ENCODE data around the gene NAV2. TPM values are rescaled to one million over a fixed set of nuclear protein-coding genes. Genes with fewer than 3 reads are reported as not detected.

Gene NAV2
- total RNA-seq, 4 donors from 2014 or later, result 9.1 to 34.7 (median 22.2) TPM

DNA sequence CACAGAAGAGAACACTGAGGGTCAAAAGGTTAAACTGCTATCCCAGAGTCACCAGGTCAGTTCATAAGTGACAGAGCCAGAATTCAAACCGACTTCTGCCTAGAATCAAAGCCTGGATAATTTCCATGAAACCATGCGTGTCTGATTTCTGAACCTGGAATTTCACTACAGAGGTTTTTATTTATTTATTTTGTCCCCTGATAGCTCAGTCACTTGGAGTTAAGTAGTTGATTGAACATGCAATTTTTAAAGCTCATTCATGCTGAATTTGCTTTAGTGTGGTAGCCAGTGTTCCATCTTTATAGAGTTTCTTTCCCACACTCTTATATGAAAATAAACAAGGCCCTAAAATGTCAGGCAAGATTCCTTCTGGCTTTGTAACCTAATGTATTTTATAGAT is 93.2 kb downstream of the NAV2 start:
- TF ChIP-seq EP300 (IDR thresholded peaks at IDR 0.05) (no peak), POLR2A (IDR thresholded peaks at IDR 0.05) (no peak), POLR2AphosphoS5 (IDR thresholded peaks at IDR 0.05) (no peak)
- TF ChIP-seq, protein P1, sequence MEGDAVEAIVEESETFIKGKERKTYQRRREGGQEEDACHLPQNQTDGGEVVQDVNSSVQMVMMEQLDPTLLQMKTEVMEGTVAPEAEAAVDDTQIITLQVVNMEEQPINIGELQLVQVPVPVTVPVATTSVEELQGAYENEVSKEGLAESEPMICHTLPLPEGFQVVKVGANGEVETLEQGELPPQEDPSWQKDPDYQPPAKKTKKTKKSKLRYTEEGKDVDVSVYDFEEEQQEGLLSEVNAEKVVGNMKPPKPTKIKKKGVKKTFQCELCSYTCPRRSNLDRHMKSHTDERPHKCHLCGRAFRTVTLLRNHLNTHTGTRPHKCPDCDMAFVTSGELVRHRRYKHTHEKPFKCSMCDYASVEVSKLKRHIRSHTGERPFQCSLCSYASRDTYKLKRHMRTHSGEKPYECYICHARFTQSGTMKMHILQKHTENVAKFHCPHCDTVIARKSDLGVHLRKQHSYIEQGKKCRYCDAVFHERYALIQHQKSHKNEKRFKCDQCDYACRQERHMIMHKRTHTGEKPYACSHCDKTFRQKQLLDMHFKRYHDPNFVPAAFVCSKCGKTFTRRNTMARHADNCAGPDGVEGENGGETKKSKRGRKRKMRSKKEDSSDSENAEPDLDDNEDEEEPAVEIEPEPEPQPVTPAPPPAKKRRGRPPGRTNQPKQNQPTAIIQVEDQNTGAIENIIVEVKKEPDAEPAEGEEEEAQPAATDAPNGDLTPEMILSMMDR (IDR thresholded peaks at IDR 0.05), result no peak

DNA sequence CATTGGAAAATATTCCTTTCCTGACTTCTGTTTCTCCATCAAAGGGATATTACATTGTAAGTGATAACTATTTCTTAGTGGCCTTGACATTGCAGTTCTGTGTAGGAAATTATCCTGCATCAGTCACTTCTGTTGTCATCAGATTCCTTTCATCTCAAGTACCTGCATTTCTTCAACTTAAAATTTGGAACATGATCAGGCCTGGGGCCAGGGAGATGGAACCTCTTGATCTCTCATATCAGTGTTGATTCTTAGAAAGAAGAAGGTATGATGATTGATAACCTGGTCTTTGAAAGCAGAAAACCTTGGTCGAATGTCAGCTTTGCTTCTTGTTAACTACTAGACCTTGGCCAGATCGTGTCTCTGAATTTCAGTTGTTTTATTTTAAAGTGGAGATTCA is 93.6 kb downstream of the NAV2 start:
- TF ChIP-seq POLR2AphosphoS5 (IDR thresholded peaks at IDR 0.05), result no peak
- no peak for TF ChIP-seq EP300 (IDR thresholded peaks at IDR 0.05)
- Histone ChIP-seq H3K4me1 (peaks cover 9% of the 10 kb centered on the region), H3K4me3 (no peak overlapping the region), H3K27ac (no peak overlapping the region), H3K27me3 (no peaks in the 10 kb centered on the region), H3K9me3 (no peaks in the 10 kb centered on the region), H3K36me3 (no peaks in the 10 kb centered on the region)
- WGBS, result 86% methylated on average over 2 of the region's 2 CpGs
- DNase-seq (ENCODE audit: low spot score in 2 of 2), result no peak

More for the DNA sequence above, 93.2 kb downstream of the NAV2 start:
- Histone ChIP-seq H3K27ac (no peak overlapping the region), H3K36me3 (no peaks in the 10 kb centered on the region), H3K4me3 (no peak overlapping the region), H3K4me1 (peaks cover 9% of the 10 kb centered on the region), H3K27me3 (no peaks in the 10 kb centered on the region), H3K9me3 (no peaks in the 10 kb centered on the region)
- WGBS, result 63% methylated on average over 2 of the region's 2 CpGs
- DNase-seq (ENCODE audit: low spot score in 2 of 2), result no peak

DNA sequence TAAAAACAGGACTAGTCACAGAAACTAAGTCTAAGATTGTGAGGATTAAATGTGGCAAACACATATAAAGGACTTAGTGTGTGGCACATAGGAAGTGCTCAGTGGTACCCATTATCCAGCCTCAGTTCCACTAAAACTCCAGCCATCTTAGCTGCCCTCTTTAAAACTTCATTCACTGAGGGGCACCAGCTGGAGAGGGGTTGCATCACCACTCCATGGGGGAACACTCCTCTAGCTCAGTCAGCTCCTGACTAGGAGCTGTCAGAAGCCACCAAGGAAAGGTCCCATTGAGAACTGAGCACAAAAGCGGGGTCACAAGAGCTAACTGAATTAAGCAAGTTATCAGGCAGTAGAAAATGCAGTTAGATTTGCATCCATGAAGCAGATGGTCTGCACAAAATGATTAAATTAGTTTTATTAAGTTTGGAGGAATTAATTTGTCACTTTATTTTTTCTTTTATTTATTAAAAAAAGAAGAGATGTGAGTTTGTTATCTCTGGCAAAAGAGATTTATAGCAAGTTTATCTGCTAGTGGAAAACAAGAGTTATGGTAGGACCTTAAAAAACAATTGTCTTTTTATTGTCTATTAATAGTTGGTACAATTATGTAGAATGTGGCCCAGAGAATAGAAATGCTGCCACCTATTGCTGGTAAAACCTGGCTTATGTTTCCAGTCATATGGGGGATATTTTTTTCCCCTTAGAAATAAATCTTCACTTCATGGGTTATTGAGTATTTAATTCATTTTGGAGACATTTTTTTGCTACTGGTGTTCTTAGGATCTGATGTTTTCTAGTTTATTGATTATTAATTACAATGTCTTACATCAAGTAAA is 95.7 kb downstream of the NAV2 start:
- DNase-seq (ENCODE audit: low spot score in 2 of 2), result no peak
- TF ChIP-seq POLR2AphosphoS5 (IDR thresholded peaks at IDR 0.05) (no peak), POLR2A (IDR thresholded peaks at IDR 0.05) (no peak), EP300 (IDR thresholded peaks at IDR 0.05) (no peak)
- TF ChIP-seq, protein P1 (IDR thresholded peaks at IDR 0.05), result no peak
- no peaks in the 10 kb centered on the region for H3K9me3 ChIP-seq
- H3K36me3 ChIP-seq, result no peaks in the 10 kb centered on the region
- no peak overlapping the region for H3K27ac ChIP-seq
- WGBS, result 96% methylated on average over 1 of the region's 1 CpG
- no peak overlapping the region for H3K4me3 ChIP-seq
- no peaks in the 10 kb centered on the region for H3K27me3 ChIP-seq
- H3K4me1 ChIP-seq, result peaks cover 3% of the 10 kb centered on the region

DNA sequence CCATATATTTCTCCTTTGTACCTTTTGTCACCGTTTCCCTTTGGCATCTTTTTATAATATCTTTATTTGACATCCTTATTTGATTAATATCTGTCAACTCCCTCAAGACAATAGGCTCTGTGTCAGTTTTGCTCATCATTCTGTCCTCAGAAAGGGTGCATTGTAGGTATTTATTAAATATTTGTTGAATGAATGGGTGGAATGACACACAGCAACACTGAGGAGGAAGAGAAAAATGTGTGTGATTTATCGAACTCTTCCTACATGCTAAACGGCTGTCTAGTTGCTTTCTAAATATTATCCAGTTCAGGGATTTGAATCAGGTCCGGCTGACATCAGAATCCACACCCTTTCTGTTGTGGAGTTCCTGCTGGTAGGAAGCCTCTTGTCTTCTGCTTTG is 98.2 kb downstream of the NAV2 start:
- Histone ChIP-seq H3K4me1 (peaks cover 10% of the 10 kb centered on the region), H3K4me3 (no peak overlapping the region), H3K27ac (no peak overlapping the region), H3K36me3 (no peaks in the 10 kb centered on the region), H3K9me3 (no peaks in the 10 kb centered on the region), H3K27me3 (no peaks in the 10 kb centered on the region)
- TF ChIP-seq, protein P1 (IDR thresholded peaks at IDR 0.05), result no peak
- TF ChIP-seq POLR2AphosphoS5 (IDR thresholded peaks at IDR 0.05) (no peak), POLR2A (IDR thresholded peaks at IDR 0.05) (no peak), EP300 (IDR thresholded peaks at IDR 0.05) (no peak)
- no peak for DNase-seq (ENCODE audit: low spot score in 2 of 2)
- 65% methylated on average over 4 of the region's 4 CpGs for WGBS

DNA sequence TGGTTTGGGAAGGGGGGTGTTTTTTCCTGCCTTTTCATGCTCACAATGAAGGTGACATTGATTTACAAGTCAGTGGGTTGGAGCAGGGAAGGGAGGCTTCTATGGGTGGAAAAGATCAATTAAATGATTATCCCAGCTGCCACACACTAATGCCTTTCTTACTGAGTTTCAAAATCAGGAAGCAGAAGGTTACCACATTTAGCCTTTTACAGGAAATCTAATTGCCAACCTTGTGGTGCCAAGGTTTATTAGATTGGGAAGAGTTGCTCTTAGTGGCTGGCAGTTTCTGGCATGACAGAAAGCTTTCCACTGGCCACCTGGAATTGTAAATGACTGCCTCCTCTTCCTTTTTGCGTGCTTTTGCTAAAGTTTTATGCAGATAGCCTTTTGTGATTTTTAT is 98.7 kb downstream of the NAV2 start:
- H3K4me1 ChIP-seq, result peaks cover 10% of the 10 kb centered on the region
- 48% methylated on average over 1 of the region's 1 CpG for WGBS

DNA sequence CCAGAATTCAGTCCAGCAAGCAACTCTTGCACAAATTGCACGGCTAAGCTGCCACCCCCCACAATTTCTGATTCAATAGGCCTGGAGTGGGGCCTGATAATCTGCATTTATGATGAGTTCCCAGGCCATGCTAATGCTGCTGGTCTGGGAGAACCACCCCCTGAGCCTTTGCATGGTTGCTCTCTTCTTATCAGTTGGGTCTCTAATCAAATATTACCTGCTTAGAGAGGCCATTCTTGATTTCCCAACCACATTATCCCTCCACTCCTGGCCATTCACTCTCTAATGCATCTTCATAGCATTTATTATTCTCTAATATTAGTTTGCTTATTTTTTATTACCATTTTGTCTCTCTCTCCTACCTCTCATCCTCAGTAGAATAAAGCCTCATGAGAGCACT is 99.5 kb downstream of the NAV2 start:
- Histone ChIP-seq H3K27ac (no peak overlapping the region), H3K9me3 (no peaks in the 10 kb centered on the region), H3K27me3 (no peaks in the 10 kb centered on the region), H3K4me1 (peaks cover 10% of the 10 kb centered on the region), H3K4me3 (no peak overlapping the region), H3K36me3 (no peaks in the 10 kb centered on the region)
- TF ChIP-seq, protein P1 (IDR thresholded peaks at IDR 0.05), result no peak
- TF ChIP-seq POLR2A (IDR thresholded peaks at IDR 0.05), result no peak
- TF ChIP-seq EP300 (IDR thresholded peaks at IDR 0.05), result no peak
- no peak for TF ChIP-seq POLR2AphosphoS5 (IDR thresholded peaks at IDR 0.05)
- 100% methylated on average over 1 of the region's 1 CpG for WGBS
- no peak for DNase-seq (ENCODE audit: low spot score in 2 of 2)

More for the DNA sequence above, 98.7 kb downstream of the NAV2 start:
- no peaks in the 10 kb centered on the region for H3K36me3 ChIP-seq
- H3K9me3 ChIP-seq, result no peaks in the 10 kb centered on the region
- no peak for TF ChIP-seq POLR2AphosphoS5 (IDR thresholded peaks at IDR 0.05)
- no peak for TF ChIP-seq EP300 (IDR thresholded peaks at IDR 0.05)
- no peak for TF ChIP-seq POLR2A (IDR thresholded peaks at IDR 0.05)
- no peak overlapping the region for H3K4me3 ChIP-seq
- H3K27me3 ChIP-seq, result no peaks in the 10 kb centered on the region
- DNase-seq (ENCODE audit: low spot score in 2 of 2), result no peak
- H3K27ac ChIP-seq, result no peak overlapping the region
